Measurements from ENCODE around the gene INTS7.
"Not testable (repeated sequence)": the region's sequence is repeated elsewhere in the genome, so short reads cannot be mapped to it uniquely, and the experiment has no call there.

The INTS7 gene

GRCh38 chr1:211932231-211932932 lies 103.0 kb downstream of the INTS7 start:
- no peak for DNase-seq

- DNase-seq: no peak
Measured at GRCh38 chr1:211929683-211930082, 105.7 kb downstream of the INTS7 start.

DNA sequence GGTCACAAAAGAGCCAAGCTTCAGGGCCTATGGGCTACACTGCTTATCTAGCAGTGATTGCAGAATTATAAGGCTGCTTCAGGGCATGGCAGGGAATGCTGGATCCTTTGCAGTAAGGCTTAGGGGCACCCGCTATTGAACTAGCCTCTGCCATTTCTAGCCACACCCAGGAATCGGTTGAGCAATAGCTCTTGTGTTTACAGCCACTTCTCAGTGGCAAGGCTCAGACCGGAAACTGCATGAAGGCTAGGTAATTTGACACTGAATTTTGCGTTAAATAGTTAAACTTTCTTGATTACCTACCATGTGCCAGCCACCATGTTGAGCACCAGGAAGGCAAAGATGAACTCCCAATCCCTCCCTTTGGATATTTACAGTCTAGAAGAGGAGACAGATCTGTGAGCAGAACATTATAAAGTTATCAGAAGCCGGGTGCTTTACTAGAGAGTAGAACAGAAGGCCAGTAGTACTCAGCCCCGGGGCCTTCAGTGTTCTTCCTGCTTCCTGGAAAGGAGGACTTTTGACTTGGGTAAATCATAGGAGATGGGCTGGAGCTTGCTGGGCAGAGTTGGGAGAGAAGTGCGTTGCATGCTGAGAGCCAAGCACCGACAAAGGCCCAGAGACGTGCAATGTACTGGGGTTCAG lies 106.2 kb downstream of the INTS7 start:
- DNase-seq: peak; percentile 65

DNA sequence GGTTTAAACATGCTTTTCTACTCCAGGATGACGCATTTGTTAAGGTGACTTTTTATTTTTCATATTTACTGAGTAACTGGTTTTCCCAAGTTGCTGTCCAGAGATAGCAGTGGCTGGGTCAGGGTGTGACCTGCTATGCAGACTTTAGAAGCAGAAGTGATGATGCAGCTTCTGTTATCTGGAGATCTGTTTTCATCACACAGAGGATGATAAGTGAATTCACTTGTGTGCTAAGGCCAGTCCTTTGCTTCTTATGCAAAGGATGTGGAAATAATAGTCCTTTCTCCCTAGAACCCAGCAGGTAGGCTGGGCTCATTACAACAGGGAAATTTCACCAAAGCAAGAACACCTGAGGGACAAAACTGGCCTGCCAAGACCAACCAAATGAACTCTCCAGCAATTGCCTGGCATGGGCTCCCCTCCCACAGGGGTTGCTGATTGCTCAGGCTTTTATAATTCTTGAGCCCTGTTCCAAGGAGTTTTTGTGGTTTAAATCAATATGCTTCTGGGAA lies 107.0 kb downstream of the INTS7 start:
- no peak for DNase-seq

GRCh38 chr1:211925016-211925415 lies 110.3 kb downstream of the INTS7 start:
- DNase-seq: peak; percentile 82

GRCh38 chr1:211924256-211924655 lies 111.1 kb downstream of the INTS7 start:
- no peak for DNase-seq

DNA sequence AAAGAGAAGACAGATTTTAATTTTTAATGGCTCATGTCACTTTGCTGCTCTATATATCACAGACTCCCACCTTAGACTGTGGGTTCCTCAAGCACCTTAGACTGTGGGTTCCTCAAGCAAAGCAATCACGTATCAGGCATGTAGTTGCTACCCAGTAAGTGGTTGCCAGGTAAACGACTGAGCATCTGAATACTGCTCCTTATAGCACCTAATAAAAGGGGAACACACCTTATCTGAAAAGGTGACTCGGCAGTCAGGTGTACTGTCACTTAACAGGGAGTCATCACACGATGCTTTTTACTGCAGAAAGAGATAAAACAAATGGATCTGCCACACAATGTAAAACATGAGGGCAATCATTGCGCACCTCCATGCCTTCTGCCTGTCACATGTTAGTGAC lies 112.3 kb downstream of the INTS7 start:
- no peak for DNase-seq

- DNase-seq: no peak
Measured at GRCh38 chr1:211921579-211922095, 113.7 kb downstream of the INTS7 start.

- DNase-seq: no peak
Measured at GRCh38 chr1:211920602-211921226, 114.6 kb downstream of the INTS7 start.

- DNase-seq: no peak
Measured at GRCh38 chr1:211920141-211920572, 115.2 kb downstream of the INTS7 start.

DNA sequence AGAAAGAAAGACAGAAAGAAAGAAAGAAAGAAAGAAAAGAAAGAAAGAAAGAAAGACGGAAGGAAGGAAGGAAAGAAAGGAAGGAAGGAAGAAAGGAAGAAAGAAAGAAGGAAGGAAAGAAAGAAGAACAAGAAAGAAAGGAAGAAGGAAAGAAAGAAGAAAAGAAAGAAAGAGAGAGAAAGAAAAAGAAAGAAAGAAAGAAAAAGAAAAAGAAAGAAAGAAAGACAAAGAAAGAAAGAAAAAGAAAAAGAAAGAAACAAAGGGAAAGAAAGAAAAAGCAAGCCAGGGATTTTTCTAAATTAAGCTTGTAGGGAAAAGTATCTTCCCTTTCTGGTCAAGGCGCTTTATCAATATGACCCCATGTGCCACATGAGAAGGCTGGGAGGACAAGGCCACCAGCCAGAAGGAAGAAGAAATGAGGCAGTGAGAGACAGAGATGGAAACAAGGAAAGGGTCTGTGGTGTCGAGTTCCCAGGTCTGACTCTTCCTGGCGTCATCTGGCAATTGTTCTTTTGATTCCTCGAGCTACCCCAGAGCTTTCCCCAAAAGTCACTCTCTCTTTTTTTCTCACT lies 116.4 kb downstream of the INTS7 start:
- no peak for DNase-seq

GRCh38 chr1:211916458-211916857 lies 118.9 kb downstream of the INTS7 start:
- not testable (repeated sequence) for DNase-seq

DNA sequence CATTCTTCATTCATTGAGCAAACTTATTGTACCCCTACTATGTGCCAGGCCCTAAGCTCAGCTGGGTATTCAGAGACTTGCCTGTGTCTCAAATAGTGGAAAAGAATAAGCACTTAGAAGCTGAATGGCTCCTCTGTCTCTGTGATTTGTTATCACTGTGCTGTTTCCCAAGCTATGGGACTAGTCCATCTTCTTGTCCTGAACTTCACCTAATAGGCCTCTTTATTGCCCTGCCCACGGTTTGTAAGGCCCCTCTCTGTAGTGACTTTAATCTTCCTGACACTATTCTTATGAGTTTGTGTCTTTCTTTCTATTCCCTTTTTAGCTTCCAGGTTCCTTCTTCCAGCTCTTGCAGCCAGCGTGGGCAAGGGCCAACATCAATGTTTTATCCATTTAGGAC lies 119.4 kb downstream of the INTS7 start:
- no peak for DNase-seq

GRCh38 chr1:211912844-211913432 lies 122.4 kb downstream of the INTS7 start:
- no peak for DNase-seq

GRCh38 chr1:211912038-211912437 lies 123.3 kb downstream of the INTS7 start:
- no peak for DNase-seq

GRCh38 chr1:211910913-211911485 lies 124.4 kb downstream of the INTS7 start:
- DNase-seq: no peak

DNA sequence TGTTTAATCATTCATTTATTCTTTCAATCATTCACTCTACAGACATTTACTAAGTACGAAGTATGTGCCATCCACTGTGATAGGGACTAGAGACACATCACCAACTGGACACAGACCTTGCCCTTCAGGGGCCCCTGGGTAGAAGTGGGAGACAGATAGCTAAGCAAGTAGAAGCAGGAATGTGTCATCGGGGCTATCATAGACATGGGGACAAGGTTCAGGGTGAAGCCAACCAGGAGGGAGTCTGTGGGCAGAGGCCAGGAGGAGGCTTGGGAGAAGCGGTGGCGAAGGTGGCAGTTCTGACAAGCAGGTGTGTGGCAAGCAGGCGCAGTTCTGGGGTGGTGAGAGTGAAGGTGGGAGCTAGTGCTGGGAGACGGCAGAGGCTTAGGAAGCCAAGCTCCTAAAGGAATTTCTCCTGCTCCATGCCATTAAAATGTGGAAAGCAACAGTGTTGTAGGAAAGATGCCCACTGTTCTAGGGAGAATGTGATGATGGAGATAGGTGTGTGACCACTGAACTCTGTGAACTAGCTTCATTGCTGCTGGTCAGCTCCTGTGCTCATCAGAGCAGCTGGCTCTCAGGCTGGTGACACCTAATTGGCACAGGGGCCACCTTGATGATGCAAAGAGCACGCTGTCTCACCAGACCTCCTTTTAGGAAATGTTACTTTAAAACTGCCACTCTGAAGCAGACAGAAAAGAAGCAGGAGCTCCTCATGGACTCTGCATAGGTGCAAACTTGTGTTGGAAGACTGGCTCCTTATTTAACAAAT lies 125.1 kb downstream of the INTS7 start:
- DNase-seq: no peak

- no peak for DNase-seq
Measured at GRCh38 chr1:211909395-211909794, 126.0 kb downstream of the INTS7 start.

DNA sequence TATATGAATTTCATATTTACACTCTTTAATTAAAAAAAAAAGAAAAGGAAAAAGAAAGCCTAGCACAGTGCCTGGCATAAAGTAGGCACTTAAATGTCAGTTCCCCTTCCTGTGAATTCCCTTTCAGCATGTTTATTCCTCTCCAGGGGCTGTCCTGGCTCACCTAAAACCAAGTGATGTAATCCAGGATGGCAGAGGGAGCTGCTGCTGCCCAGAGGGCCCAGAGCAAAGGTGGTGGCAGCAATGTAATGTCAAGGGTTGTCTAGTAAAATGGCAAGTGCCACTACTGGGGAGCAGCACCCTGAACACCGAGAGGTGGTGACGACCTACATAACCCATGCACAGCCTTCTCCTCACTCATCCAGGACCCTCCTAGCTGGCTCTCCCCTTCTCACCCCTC lies 126.4 kb downstream of the INTS7 start:
- no peak for DNase-seq

DNA sequence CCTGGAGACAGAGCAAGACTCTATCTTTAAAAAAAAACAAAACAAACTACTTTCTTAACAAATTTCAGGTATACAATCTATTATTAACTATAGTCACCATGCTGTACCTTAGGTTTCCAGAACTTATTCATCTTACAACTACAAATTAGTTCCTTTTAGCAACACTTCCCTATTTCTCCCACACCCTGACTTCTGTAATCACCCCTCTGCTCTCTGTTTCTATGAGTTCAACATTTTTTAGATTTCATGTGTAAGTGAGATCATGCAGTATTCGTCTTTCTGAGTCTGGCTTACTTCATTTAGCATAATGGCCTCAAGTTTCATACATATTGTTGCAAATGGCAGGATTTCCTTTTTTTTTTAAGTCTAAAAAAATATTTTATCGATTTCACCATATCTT lies 126.9 kb downstream of the INTS7 start:
- DNase-seq: no peak

DNA sequence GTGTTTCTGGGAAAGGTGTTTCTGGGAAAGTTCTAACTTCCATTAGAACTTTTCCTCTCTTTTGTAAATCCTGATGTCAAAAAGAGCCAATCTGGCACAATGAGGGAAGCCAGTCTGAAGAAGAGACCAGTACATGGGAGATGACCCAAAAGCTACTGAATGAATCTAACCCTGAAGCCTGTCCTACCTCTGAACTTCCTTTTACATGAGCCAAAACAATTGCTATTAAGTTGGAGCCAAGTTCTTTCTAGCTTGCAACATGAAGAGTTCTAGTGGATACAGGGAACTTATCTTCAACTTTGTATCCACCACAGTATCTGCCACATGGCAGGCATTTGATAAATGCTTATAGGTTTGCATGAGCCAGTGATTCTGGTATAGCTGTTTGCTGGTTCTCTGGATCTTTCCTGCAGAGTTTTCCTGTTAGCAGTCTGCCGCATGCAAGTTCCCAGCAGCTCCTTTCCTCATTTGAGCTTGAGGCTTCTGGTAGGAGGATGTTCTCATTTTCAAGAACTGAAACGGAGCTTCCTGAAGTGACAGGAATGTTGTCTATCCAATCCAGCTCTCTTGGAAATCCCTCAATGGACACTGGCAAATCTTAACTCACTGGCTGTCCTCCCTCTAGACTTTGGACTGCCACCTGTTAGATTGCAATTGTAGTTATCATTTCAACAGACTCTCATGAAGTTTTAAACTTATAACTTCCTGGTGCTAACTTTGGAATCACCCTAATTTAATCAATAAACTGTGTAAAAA lies 131.7 kb downstream of the INTS7 start:
- DNase-seq: no peak
